ENCODE results near the gene XIRP2. TPM values are rescaled to one million over a fixed set of nuclear protein-coding genes. Genes with fewer than 3 reads are reported as not detected.

Gene XIRP2
- total and polyA plus RNA-seq, 2 of the 4 experiments (the other 2 are of a cell fraction): 0.05 to 0.18 TPM

DNA sequence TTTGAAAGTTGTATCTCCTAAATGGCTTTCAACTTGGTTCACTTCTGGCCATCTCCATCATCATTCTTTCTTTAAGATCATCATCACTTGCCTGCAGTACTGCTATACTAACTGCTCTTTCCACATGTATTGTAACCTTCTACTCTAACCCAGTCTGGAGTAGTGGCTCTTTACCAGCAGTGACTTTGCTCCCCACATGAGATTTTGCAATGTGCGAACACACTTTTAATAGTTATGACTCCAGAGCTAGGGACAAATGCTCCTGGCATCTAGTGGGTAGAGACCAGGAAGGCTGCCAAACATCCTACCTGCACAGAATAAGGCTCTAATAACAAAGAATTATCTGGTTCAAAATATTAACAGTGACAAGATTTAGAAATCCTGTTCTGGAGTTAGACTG is 243.8 kb downstream of the XIRP2 start:
- H2BK15ac ChIP-seq (ENCODE audit: low read depth, low read length): no peak overlapping the region
- peaks cover 6% of the 10 kb centered on the region; the same call in 1 of the 2 replicates for H3K4me1 ChIP-seq (ENCODE audit: control insufficient read depth, insufficient read depth, low read length)
- dilution Hi-C loops (cut with HindIII; ENCODE audit: low sequenced_read_pairs, unreplicated experiment): no loop called here
- H4K8ac ChIP-seq (ENCODE audit: low read depth in 2 of 2, low read length in 2 of 2): no peak overlapping the region
- H3K4me2 ChIP-seq (ENCODE audit: low read depth, low read length): no peak overlapping the region
- TF ChIP-seq MAZ (IDR thresholded peaks at IDR 0.05; ENCODE audit: borderline replicate concordance, low read depth, low read length): no peak
- TF ChIP-seq, protein P1, sequence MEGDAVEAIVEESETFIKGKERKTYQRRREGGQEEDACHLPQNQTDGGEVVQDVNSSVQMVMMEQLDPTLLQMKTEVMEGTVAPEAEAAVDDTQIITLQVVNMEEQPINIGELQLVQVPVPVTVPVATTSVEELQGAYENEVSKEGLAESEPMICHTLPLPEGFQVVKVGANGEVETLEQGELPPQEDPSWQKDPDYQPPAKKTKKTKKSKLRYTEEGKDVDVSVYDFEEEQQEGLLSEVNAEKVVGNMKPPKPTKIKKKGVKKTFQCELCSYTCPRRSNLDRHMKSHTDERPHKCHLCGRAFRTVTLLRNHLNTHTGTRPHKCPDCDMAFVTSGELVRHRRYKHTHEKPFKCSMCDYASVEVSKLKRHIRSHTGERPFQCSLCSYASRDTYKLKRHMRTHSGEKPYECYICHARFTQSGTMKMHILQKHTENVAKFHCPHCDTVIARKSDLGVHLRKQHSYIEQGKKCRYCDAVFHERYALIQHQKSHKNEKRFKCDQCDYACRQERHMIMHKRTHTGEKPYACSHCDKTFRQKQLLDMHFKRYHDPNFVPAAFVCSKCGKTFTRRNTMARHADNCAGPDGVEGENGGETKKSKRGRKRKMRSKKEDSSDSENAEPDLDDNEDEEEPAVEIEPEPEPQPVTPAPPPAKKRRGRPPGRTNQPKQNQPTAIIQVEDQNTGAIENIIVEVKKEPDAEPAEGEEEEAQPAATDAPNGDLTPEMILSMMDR (conservative IDR thresholded peaks at IDR 0.05; ENCODE audit: low read depth, low read length): no peak
- TF ChIP-seq RFX5 (IDR thresholded peaks at IDR 0.05; ENCODE audit: low read depth, low read length): no peak
- TF ChIP-seq POLR2A (IDR thresholded peaks at IDR 0.05; ENCODE audit: low read depth, low read length): no peak
- no peak for TF ChIP-seq MXI1 (IDR thresholded peaks at IDR 0.05; ENCODE audit: borderline replicate concordance, low read depth, low read length)
- TF ChIP-seq, protein P2, sequence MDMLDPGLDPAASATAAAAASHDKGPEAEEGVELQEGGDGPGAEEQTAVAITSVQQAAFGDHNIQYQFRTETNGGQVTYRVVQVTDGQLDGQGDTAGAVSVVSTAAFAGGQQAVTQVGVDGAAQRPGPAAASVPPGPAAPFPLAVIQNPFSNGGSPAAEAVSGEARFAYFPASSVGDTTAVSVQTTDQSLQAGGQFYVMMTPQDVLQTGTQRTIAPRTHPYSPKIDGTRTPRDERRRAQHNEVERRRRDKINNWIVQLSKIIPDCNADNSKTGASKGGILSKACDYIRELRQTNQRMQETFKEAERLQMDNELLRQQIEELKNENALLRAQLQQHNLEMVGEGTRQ (IDR thresholded peaks at IDR 0.05; ENCODE audit: low read depth, low read length): no peak
- TF ChIP-seq CHD1 (IDR thresholded peaks at IDR 0.05; ENCODE audit: low read depth, low read length): no peak
- no peak for TF ChIP-seq RCOR1 (IDR thresholded peaks at IDR 0.05; ENCODE audit: insufficient replicate concordance, low read length)
- TF ChIP-seq CEBPB (IDR thresholded peaks at IDR 0.05; ENCODE audit: low read depth, low read length): no peak
- TF ChIP-seq RAD21 (IDR thresholded peaks at IDR 0.05; ENCODE audit: low read length): no peak
- TF ChIP-seq NFE2L2 (IDR thresholded peaks at IDR 0.05; ENCODE audit: low read depth, low read length): no peak
- TF ChIP-seq FOS (IDR thresholded peaks at IDR 0.05; ENCODE audit: low read depth, low read length): no peak
- TF ChIP-seq MAFK (IDR thresholded peaks at IDR 0.05; ENCODE audit: low read depth, low read length): no peak
- TF ChIP-seq BHLHE40 (IDR thresholded peaks at IDR 0.05; ENCODE audit: low read depth, low read length): no peak
- TF ChIP-seq, protein P3, sequence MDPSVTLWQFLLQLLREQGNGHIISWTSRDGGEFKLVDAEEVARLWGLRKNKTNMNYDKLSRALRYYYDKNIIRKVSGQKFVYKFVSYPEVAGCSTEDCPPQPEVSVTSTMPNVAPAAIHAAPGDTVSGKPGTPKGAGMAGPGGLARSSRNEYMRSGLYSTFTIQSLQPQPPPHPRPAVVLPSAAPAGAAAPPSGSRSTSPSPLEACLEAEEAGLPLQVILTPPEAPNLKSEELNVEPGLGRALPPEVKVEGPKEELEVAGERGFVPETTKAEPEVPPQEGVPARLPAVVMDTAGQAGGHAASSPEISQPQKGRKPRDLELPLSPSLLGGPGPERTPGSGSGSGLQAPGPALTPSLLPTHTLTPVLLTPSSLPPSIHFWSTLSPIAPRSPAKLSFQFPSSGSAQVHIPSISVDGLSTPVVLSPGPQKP (IDR thresholded peaks at IDR 0.05; ENCODE audit: borderline replicate concordance, low read depth, low read length): no peak
- no peak for TF ChIP-seq SMC3 (IDR thresholded peaks at IDR 0.05; ENCODE audit: low read depth, low read length)
- no peak overlapping the region for H4K5ac ChIP-seq (ENCODE audit: low read depth, low read length)
- H3K23ac ChIP-seq (ENCODE audit: low read depth, low read length): no peak overlapping the region
- no peak overlapping the region for H2BK20ac ChIP-seq (ENCODE audit: low read depth, low read length)
- ChIA-PET CTCF (no interaction called here), POLR2A (ENCODE audit: unreplicated experiment) (no interaction called here)
- H2AK9ac ChIP-seq (replicated peaks; ENCODE audit: low read depth, low read length, poor library complexity): no peak overlapping the region
- H2BK5ac ChIP-seq (ENCODE audit: low read depth, low read length, poor library complexity, severe bottlenecking): no peak overlapping the region
- intact Hi-C loops (cut with micrococcal nuclease): no loop called here
- H2AFZ ChIP-seq (replicated peaks; ENCODE audit: low read length, poor library complexity): no peak overlapping the region
- H2AK5ac ChIP-seq (ENCODE audit: low read depth, low read length): no peak overlapping the region
- H3K27ac ChIP-seq (ENCODE audit: insufficient read depth, low read length): no peak overlapping the region
- in situ Hi-C loops (cut with MboI; ENCODE audit: low sequenced_read_pairs): no loop called here
- no peaks in the 10 kb centered on the region for H3K79me1 ChIP-seq (ENCODE audit: low read depth in 1 of 2, low read length in 2 of 2)
- H3K14ac ChIP-seq (replicated peaks; ENCODE audit: low read depth, low read length): no peak overlapping the region
- WGBS, 2 experiments (ENCODE audit: extremely low coverage in 2 of 2, insufficient read length in 1 of 2): 100% methylated on average over 1 of the region's 1 CpG; no CpG with 5 or more reads in 1 of the 2 experiments
- H3K27me3 ChIP-seq (ENCODE audit: control insufficient read depth, insufficient read depth, low read length): no peaks in the 10 kb centered on the region
- H3K4ac ChIP-seq (ENCODE audit: low read depth, low read length): no peak overlapping the region
- no peak for ATAC-seq (ENCODE audit: low read depth)
- no peak for DNase-seq
- no peak overlapping the region for H3K9ac ChIP-seq (ENCODE audit: low read depth, low read length)
- H3K4me3 ChIP-seq (ENCODE audit: insufficient read depth, low read depth, low read length): no peak overlapping the region
- H4K91ac ChIP-seq (ENCODE audit: insufficient read depth, low read depth, low read length): no peak overlapping the region
- peaks cover 2% of the 10 kb centered on the region; the same call in 1 of the 2 replicates for H3K9me1 ChIP-seq (ENCODE audit: insufficient read depth, low read length)
- no peaks in the 10 kb centered on the region for H3K36me3 ChIP-seq (ENCODE audit: control insufficient read depth, insufficient read depth, low read length)
- no peak overlapping the region for H2BK120ac ChIP-seq (ENCODE audit: low read depth, low read length)
- no peak overlapping the region for H3K56ac ChIP-seq (ENCODE audit: extremely low read depth, insufficient read depth, low read length)
- BruUV-seq (replicated peaks): no TSS peak
- no peaks in the 10 kb centered on the region for H3K9me3 ChIP-seq (ENCODE audit: control insufficient read depth, insufficient read depth, low read length)
- no peak overlapping the region for H3K18ac ChIP-seq (ENCODE audit: low read depth, low read length)
- no peaks in the 10 kb centered on the region for H4K20me1 ChIP-seq (ENCODE audit: insufficient read depth, low read length)
